Smooth muscle cell of the brain vasculature (primary cell): ENCODE measurements around the gene USP40.

Experiments
- DNase-seq: peaks from one replicate; pipeline ENCODE4 v3.0.0-alpha.2; 2012; ENCODE audit warnings: low read depth, low spot score

USP40 gene

DNA sequence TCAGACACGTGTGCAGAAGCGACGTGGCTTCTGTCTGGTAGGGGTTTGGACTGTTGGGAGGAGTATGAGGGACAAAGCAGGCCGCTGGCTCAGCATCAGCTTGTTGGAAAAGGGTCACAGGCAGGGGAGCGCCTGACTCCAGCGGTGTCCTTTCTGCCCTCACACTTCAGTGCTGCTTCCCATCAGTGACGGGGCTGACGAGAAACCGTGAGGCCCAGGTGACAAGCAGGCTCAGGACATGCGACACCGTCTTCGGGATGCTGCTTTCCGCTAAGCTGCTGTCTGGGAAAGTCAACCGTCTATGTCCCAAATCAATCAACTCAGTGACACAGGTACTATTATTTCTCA, 90.5 kb downstream of the USP40 start:
- no peak for DNase-seq

DNA sequence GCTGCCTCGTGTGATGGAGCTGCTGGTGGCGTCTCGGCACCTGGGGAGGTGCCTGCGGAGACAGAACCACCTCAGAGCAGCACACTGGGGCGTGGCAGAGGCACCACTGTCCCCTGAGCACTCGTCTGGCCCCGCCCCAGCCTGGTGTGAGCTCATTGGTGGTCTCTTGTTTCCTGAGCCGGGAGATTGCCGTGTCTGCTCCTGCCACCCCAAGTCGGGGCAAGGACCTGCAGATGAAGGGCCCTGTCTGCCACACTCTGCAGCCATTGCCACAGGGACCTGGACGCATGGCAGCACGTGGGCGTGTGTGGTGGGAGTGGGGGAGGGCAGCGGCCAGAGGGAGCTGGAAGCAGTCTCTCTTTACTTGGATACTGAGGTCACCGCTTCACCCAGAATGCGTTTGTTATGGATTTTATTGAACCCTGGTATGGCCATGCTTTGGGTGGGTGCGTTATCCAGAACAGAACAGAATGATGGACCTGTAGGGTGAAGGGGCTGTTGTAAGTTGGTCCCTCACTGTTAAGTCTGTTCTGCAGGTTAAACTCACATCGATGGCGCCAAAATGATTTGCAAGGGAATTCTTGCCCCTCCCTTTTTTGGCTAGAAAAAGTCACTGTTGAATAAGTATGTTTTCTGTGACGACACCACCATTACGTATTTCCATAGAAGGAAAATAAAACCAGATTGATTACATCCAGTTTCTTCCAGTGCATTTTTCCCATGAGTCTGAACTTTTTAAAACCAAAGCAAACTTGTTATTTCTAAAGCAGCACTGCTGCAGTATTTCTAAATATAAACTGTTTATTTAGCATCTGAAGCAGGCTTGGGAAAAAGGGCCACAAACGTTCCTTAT, 92.0 kb downstream of the USP40 start:
- DNase-seq, result no peak

DNA sequence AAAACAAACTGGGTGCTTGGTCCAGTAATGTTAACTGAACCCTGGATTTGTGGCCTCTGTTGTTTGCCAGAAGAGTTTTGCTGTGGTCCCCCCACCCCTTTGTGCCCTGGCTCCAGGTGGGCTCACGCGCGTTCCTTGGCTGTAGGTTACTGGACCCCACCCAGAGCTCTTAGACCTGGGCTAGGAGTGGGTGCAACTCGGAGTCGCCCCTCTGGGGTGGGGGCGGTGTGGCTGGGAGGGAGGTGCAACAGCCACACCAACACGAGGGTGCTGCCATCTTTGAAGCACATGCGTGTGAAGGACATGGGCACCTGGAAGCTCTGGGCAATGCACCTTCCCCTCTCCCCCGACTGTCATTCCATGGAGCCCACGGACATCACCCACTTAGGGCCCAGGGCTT, 92.7 kb downstream of the USP40 start:
- DNase-seq, result no peak

DNA sequence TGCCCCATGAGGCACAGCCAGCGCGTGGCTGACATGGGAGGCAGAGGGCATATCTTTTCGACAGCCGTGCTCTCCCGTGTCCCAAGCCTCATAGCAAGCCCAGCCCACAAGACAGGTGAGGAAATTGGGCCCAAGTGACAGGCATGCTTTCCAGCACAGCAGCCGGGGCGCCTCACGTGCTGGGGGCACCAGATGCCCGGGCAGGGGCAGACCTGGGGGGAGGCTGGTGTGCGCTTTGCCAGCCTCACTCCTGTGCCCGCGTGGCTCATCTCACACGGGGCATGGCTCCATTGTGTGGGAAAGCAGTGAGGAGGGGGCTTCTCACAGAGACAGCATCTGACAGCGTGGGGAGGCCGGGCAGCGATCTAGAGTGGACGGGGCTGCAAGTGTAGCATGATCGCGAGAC, 93.2 kb downstream of the USP40 start:
- no peak for DNase-seq

DNA sequence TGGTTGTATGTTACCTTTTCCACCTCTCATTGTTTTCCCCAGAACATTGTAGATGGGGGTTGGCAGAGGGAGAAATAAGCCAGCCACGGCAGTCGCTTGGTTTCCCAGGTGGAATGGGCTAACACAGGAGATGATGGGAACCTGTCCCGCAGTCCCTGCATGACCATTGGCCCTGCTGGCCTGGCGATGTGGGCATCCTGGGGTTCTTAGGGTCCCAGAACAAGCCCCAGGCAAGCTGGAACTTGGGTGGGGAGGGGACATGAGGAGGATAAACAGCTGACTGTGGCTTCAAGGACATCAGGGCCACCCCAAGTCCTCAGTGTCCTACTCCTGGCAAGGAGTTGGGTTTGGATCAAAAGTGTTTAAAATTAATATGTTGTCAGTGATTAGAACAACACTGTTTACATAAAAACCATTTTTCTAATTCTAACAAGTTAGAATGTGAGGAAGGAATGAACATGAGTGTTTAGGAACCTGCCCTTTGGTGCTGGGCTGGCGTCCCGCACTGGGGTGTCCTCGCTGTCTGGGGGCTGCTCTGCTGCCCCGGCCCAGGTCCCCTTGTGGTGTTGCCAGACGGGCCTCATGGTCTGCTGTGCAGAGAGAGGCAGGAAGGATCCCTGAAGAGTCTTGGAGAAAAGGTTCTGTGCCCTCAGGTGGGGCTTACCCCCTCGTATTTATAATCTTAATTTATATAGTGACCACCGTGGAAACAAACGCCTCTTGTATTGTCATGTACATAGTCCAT, 95.1 kb downstream of the USP40 start:
- DNase-seq, result no peak

DNA sequence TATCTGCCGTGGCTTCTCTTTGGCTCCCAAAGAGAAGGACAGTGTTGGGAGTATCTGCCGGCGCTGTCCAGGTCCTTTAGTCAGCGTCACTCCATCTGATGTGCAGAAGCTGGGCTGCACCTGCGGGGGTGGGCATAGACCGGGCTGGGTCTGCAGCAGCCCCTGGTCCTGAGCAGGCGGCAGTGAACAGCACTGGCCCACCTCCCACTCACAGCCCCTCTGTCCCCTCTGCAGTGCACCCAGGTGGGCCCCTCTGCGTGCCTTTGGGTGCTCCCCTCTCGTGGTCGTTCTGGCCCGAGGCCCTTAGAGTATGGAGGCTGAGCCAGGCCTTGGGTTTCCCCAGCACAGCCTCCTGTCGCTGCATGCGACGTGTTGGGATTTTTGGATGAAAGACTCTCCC, 95.7 kb downstream of the USP40 start:
- DNase-seq, result no peak

DNA sequence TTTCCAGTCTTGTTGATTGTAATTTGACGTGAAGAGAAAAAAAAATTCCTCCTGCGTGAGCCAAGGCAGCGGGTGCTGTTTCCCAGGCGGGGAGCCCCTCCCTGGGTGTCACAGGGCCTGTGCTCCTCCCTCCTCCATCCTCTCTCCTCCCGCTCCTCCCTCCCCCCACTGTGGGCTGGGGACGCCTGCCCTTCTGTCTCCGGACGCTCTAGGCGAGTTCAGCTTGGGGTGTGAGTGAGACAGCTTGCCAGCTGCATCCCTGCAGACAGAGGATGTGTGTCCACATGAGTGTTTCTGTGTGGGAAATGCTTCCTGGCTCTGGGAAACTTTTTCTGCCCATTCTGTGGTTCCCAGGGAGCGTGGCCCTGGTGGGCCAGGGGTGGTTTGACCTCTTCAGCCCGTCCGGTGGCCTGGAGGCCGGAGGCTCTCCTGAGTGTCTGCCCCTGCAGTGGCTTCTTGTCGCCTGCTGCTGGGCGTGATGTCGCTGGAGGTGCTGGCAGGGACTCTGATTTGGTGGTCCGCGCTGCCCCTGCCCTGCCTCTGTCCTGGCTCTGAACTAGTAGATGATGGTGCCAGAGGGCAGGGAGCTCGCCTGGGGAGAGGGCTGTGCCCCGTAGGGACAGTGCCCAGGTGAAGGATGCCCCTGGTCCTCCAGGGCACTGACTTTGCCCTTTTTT, 96.4 kb downstream of the USP40 start:
- DNase-seq, result peak; percentile 17

DNA sequence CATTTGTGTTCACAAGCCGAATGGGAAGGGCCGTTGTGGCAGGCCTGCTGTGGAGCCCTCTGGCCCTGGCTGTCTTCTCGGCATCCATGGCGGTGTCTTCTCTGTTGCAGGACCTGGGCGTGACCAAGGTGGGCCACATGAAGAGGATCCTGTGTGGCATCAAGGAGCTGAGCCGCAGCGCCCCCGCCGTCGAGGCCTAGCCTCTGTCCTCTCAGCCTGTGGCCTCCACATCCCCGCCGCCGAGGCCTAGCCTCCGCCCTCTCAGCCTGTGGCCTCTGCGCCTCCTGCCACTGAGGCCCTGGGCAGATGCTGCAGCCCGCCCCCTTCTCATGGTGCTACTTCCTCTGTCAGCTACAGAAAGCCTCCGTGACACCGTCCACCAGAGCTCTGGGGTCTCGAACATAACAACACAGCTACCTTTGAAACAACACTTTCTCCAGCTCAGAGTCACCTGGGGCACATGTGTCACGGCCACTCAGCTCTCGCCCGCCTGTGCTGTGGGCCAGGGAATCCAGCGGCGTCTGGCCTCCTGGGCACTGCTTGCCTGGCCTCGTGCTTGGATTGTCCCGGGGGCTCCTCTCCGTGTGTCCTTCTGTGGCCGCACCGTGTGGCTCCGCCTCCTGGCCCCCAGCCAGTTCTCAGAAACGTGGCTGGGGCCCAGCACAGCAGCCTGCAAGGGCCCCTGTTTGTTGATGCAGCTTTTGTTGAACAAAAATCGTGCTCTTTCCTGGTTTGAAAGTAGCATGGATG, 97.1 kb downstream of the USP40 start:
- DNase-seq, result no peak

DNA sequence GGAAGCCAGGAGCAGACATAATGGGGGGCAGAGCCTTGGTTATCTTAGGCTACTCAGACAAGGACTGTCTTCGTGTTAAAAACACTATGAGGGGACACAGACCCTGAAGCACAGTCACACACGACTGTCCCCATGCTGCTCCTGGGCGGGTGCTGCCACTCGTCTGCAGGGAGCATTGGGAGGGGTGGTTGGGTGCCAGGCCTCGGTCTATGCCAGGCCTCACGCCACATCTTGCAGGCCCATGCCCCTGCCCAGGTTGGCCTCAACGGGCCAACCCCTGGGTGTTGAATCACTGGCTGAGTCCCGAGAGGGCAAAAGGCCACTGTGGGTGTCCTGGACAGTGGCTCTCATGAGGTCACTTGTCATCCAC, 97.9 kb downstream of the USP40 start:
- no peak for DNase-seq

DNA sequence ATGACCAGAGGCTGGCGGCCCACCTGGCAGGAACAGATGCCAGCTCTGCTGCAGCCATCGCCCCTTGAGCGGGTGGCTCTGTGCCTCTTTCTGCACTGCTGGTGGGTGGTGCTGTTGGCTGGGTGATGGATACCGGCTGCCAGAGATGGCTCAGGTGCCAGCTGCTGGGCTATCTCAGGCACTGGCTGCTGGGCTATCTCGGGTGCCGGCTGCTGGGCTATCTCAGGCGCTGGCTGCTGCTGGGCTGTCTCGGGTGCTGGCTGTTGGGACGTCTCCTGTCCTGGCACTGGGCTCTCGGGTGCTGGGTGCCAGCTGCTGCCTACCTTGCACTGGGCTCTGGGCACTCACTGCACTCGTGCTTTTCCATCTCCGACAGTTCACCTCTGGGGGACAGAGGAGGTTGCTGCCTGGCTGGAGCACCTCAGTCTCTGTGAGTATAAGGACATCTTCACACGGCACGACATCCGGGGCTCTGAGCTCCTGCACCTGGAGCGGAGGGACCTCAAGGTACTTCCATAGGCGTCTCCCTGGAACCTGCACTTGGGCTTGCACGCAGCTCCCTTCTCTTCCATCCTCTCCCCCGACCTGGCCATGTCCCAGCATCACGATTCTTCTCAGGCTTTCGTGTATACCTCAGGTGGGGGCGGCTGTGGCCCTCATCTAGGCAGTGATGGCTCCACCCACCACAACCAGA, 98.4 kb downstream of the USP40 start:
- DNase-seq, result no peak

DNA sequence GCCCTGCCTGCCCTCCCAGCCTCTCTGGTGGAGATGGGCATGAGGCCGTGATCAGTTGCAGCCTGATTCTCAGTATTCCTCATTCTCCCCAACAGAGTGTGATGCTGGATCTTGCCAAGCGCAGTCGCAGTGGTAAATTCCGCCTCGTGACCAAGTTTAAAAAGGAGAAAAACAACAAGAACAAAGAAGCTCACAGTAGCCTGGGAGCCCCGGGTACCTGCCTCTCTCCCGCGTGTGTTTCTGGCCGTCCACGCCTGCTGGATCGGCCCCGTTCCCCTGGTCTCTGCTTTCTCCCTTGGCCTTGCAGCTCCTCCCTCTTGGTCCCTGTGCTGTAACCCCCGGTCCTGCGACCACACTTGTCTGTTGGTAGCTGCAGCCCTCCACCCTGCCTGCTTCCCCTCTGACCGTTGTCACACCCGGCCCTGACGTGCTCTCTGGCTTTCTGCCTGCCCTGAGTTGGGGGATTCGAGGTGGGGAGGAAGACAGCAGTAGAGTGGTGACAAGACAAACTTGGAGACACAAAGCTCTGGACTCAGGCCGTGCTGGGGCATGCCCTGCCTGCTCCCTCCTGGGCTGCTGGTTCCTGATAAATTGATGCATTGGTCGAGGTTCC, 99.5 kb downstream of the USP40 start:
- no peak for DNase-seq

DNA sequence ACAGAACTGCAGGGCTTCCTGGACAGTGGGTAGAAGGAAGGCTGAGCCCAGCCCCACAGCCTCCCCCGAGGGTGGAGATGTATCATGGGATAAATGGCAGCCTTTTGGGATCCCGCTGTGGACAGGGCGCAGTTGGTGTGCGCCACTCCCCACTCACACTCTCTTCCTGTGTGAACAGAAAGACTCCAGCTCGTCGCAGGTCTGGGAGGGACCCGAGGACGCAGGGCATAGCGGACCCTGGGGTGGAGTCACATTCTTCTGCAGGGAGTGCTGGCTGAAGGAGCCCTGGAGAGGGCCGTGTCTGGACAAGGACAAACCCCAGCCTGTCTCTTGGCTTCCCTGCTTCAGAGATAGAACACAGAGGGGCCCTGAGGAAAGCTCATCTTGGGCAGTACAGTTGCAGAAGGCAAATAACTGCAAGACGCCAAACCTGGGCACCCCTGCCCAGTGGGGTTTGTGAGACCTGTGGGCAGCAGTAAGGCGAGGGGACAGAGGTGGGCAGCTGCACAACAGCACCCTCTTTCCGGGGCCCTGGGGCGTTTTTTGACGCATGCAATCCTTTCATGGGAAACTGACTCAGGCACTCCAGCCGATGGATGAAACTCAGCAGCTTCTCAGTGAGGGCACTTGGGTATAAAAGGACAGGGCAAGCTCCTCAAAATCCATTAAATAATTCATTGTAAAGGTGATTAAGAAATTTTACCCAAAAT, 101.9 kb downstream of the USP40 start:
- DNase-seq, result no peak

DNA sequence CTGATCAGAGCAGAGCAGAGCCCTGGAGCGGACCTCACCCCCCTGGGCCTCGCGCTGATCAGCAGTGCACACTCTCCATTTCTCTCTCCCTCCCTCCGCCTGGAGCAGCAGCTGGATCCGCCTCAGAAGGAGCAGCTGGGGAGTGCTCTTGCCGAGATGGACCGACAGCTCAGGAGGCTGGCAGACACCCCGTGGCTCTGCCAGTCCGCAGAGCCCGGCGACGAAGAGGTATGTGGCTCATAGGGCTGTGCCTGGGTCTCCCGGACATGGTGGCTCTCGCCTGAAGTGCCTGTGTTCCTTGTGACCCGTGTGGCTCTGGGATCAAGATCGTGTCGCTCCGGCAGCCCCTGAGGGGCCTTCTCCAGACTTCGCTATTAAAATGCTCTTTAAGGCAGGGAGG, 102.5 kb downstream of the USP40 start:
- DNase-seq, result no peak

DNA sequence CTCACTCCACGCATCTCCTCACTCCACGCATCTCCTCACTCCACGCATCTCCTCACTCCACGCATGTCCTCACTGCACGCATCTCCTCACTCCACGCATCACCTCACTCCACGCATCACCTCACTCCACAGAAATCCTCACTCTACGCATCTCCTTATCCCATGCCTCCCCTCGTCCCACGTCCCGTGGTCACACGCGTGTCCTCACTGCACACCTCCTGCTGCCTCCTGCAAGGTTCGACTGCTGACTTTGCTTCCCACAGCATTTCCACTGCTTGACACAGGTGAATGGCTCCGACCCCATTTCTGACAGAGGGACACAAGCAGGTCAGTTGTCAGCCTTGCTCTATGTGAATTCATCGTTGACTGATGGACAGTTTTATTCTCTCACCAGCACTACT, 103.0 kb downstream of the USP40 start:
- no peak for DNase-seq

DNA sequence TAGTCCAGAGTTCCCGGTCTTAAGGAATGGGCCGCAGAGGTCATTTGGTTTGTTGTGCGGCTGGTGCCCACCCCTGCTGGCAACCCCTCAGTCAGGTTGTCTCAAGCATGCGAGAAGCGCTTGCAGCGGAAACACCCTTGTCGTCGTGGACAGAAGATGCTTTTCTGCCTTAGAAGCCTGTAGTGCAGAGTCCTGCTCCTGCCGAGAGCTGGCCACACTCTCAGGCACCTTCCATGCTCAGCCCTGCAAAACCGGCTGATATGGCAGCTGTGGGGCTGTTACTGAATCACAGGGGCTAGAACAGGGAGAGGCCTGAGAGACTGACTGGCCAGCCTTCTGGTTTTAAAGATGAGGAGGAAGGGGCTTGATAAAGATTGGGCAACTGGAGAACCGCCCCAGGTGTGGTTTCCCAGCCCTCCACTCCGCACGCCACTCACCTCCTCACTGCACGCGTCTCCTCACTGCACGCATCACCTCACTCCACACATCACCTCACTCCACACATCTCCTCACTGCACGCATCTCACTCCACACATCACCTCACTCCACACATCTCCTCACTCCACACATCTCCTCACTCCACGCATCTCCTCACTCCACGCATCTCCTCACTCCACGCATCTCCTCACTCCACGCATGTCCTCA, 103.6 kb downstream of the USP40 start:
- no peak for DNase-seq

DNA sequence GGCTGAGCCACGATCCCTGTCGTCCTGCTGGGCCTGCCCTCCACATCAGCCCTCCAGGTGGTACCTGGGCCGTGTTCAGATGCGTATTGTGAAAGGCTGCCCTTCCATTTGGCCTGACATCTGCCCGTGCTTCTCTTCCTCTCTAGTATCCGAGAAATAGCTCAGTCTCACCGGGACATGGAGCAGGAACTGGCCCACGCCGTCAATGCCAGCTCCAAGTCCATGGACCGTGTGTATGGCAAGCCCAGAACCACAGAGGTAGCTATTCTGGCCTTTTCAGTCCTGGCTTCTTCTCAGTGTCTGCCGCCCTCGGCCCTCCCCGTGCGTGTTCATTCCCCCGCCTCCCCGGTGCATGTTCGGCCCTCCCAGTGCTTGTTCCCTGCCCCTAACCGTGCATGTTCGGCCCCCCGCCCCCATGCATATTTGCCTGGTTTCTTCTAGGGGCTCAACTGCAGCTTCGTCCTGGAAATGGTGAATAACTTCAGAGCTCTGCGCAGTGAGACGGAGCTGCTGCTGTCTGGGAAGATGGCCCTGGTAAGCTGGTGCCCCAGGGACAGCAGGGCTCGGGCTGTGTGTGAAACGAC, 104.3 kb downstream of the USP40 start:
- no peak for DNase-seq

DNA sequence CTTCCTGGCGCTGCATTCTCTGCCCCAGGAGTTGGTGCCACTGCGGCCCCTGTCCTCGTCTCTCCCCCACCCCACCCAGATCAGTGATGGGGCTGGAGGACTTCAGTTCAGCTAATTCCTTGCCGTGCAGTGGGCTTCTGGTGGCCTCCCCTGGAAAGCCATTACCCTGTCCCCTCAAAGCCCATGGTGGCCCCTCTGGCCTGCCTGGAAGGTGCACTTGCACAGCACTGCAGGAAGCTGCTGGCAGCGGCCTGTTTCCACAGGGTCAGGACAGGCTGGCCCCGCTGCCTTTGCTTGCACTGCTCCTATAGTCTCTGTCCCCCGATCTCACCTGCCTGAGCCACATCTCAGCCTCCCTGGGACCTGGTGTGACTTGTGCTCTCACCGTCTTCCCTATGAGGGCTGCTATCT, 105.1 kb downstream of the USP40 start:
- no peak for DNase-seq

DNA sequence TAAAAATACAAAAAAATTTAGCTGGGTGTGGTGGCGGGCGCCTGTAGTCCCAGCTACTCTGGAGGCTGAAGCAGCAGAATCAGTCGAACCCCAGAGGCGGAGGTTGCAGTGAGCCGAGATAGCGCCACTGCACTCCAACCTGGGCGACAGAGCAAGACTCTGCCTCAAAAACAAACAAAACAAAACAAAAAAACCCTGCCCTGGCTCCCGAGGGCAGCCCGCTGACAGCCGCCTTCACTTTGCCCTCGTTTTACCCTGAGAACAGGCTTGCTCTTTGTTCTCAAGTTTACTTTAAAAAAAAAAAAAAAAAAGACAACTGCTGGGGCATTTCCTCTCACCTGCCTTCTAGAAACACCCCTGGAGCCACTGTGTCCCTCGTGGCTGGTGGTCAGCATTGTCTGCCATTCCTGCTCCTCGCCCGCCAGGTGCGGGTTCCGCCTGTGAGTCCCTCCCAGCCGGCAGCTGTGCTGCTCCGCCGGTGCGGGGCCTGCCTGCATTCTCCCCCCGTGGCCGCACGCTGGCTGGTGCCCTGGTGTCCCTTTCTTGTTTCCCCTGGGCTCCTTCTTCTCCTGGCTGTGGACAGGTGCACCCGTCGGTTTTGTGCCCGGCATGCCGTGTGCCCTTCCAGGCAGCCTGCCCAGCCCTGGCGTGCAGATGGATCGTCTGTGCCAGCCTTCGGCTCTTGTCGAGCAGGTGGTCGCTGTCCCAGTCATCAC, 105.7 kb downstream of the USP40 start:
- DNase-seq, result no peak

DNA sequence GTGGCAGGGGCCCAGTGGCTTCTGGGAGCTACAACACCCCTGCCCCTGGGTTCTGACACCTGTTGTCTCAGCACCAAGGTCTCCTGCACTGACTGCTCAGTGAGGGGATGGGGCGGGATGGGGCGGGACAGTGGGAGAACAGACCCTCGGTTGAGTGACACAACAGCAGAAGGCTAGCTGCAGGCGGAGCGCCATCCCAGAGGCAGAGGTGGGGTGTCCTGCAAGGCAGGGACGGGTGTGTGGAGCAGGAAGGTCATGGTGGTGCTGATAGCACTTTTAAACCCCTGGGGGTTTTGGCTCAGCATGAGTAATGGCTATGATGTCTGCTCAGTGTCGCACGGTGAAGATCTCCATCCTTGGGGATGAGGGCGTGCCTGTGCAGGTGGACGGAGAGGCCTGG, 107.2 kb downstream of the USP40 start:
- no peak for DNase-seq
